HK-2 (cell line): ENCODE results near the gene ILKAP.
A peak's percentile ranks its signal among the peaks of the same experiment; 100 is the strongest.

Experiments used
- DNase-seq: peaks from one replicate; pipeline ENCODE4 v3.0.0-alpha.2; 2018; ENCODE audit not compliant: unreplicated experiment

Gene ILKAP

DNA sequence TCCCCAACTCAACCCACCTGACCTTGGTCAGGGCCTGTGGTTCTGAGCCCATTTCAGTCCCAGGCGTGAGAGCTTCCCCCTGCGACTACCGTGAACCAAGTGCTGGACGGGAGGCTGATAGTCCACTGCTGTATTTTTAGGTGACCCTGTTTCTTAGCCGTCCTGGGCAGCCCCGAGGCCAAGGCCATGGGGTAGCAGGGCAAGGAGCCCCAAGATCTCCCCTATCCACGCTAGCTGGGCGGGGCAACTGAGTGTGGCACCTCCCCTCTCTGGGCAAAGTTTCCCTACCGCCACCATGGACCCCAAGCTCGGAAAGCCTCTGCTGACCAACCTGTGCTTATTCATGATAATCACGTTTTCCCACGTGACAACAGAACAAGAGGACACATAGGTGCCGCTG is 65.6 kb downstream of the ILKAP start:
- DNase-seq, result no peak

DNA sequence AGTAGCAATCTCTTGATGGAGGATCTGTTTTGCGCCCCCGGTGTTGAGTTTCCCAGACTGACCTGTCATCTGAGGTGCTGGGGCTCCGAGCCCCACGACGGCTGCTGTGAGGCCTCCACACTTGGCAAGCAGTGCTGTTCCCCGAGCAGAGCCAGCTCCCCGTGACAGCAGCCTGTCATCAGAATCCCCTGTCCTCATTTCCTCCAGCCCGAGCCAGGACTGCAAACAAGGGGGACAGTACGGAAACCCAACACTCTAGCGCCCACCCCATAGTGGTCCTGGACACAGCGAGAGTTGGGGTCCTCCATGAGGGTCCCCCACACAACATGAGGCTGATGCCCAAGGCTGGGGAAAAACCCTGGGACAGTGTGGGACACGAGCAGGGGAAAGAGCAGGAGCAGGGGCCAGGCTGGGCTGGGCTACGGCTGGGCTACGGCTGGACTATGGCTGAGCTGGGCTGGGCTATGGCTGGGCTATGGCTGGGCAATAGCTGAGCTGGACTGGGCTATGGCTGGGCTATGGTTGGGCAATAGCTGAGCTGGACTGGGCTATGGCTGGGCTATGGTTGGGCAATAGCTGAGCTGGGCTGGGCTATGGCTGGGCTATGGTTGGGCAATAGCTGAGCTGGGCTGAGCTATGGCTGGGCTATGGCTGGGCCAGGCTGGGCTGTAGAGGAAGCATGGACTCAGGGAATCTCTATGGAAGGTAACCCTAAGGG is 66.5 kb downstream of the ILKAP start:
- peak; percentile 58 for DNase-seq

- DNase-seq, result no peak
Measured at GRCh38 chr2:238135601-238136150, 67.8 kb downstream of the ILKAP start.

DNA sequence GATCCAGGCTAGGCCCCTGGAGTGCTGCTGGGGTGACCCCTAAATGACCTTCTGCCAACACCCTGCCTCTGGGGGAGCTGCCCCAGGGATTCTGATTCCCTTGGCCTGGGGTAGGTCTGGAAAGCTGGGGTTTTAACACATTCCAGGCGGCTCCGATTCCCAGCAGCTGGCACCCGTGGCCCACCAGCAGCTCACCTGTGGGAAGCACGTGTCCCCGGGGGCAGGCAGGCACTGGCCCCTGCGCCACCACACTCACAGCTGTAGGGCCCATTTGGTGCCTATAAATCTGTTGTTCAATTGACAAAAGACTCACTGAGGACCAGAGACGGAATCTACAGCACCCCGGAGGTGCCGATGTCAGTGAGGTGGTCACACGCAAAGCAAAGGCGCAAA is 69.1 kb downstream of the ILKAP start:
- no peak for DNase-seq

GRCh38 chr2:238133499-238134392 is 69.7 kb downstream of the ILKAP start:
- no peak for DNase-seq

DNA sequence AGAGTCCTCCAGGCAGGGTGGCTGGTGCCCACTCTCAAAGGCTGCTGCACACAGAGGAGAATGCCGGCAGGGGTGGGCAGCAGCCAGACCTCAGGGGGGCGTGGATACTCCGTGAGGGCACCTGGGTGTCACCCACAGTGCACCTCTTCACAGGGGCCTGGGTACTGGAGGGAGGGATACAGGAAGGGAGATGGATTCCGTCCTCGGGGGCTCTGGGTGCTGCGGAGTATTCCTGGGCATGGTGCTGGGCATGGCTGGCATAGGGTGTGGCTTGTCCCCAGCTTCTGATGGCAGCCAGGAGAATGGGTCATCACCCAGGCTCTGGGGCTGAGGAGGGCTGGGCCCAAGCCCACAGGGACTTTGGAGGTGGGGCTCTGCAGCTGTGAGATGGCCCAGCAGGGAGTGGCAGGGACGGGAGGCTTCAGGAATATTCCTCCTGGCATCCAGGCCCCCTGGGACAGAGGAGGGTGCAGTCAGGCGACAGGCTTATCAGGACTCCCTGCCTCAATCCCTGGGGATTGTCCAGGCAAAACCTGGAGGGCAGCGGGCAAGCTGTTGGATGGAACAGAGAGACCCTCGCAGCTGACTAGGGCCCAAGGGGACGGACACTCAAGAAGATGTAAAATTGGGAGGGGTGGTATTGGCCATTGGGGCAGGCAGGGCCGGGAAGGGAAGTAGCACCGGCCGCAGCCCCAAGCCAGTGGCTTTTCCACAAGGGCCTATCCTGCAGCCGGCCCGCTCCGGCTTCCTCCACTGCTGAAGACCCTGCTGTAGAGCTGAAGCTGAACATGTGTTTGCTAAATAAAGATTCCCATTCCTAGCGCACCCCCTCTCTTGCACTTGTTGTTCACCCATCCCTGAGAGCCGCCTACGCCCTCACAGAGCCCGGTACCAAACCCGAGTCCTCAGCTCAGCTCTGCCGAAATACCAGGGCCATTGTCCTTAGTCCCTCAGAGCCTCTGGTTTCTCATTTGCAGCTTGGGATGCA is 70.7 kb downstream of the ILKAP start:
- DNase-seq, result no peak

- no peak for DNase-seq
Measured at GRCh38 chr2:238131761-238132462, 71.6 kb downstream of the ILKAP start.

DNA sequence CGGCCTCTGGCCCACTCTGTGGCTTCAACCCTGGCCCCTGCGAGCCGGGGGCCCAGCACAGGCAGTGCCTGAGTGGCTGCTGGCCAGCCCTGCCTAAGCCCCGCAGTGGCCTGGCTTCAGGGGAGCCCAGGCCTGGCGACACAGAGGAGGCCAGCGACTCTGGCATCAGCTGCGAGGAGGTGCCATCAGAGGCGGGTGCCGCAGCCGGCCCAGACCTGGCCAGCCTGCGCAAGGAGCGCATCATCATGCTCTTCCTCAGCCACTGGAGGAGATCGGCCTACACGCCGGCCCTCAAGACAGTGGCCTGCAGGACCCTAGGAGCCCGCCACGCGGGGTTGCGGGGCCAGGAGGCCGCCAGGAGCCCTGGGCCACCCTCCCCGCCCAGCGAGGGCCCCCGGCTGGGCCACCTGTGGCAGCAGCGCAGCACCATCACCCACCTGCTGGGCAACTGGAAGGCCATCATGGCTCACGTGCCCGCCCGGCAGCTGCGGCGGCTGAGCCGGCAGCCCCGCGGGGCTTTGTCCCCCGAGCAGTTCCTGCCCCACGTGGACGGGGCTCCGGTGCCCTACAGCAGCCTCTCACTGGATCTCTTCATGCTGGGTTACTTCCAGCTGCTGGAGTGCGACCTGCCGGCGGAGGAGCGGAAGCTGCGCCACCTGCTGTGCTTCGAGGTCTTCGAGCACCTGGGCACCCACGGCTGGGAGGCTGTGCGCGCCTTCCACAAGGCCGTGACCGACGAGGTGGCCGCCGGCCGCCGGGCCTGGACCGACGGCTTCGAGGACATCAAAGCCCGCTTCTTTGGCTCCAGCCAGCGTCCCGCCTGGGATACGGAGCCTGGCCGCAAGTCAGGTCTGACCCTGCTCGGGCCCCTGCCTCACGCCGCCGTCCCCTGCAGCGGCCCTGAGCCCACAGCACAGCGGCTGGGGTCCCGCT is 72.5 kb downstream of the ILKAP start:
- no peak for DNase-seq

GRCh38 chr2:238130111-238130695 is 73.3 kb downstream of the ILKAP start:
- DNase-seq, result no peak

DNA sequence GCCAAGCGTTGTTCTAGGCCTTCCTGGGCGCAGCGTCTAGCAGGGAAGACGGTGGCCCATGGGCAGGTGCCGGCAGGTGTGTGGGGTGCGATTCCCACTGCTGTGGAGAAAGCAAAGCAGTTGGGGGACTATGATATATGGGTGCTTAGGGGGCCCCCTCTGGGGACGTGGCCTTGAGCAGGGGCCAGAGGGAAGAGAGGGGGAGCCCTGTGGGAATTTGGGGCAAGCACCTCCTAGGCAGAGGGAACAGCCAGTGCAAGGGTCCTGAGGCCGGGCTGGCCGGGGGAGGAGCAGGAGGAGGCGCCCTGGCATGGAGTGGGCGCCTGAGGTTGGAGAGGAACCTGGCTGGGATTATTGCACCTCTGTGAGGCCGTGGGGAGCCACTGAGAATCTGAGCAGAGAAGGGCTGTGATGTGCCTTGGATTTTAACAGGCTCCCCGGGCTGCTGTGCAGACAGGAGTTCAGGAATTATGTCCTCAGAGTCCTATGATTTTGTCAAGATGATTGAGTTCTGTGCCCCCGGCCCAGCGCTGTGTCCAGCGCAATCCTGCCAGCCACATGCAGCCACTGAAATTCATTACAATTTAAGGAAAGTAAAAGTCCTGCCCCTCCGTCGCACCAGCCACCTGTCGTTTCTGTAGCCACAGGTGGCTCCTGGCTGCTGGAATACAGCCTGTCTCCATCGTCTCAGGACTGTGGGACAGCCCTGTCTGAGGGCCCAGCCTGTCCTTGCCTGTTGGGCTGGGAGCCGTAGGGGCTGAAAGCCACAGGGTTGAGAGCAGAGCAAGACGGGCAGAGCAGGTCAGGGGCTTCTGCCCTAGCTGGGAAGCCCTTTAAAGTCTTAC is 74.1 kb downstream of the ILKAP start:
- no peak for DNase-seq

GRCh38 chr2:238128534-238129001 is 74.9 kb downstream of the ILKAP start:
- no peak for DNase-seq

- DNase-seq, result no peak
Measured at GRCh38 chr2:238128061-238128440, 75.4 kb downstream of the ILKAP start.

GRCh38 chr2:238127165-238128060 is 76.1 kb downstream of the ILKAP start:
- DNase-seq, result peak; percentile 60

GRCh38 chr2:238126775-238127164 is 76.7 kb downstream of the ILKAP start:
- DNase-seq, result no peak

DNA sequence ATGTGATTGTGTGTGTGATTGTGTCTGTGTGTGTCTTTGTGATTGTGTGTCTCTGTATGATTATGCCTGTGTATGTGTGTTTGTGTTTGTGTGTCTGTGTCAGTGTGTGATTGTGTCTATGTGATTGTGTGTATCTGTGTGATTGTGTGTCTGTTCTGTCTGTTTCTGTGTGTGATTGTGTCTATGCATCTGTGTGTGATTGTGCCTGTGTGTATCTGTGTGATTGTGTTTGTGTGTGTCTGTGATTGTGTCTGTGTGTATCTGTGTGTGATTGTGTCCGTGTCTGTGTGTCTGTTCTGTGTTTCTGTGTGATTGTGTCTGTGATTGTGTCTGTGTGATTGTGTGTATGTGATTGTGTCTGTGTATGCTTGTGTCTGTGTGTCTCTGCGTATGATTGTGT is 77.2 kb downstream of the ILKAP start:
- DNase-seq, result no peak

DNA sequence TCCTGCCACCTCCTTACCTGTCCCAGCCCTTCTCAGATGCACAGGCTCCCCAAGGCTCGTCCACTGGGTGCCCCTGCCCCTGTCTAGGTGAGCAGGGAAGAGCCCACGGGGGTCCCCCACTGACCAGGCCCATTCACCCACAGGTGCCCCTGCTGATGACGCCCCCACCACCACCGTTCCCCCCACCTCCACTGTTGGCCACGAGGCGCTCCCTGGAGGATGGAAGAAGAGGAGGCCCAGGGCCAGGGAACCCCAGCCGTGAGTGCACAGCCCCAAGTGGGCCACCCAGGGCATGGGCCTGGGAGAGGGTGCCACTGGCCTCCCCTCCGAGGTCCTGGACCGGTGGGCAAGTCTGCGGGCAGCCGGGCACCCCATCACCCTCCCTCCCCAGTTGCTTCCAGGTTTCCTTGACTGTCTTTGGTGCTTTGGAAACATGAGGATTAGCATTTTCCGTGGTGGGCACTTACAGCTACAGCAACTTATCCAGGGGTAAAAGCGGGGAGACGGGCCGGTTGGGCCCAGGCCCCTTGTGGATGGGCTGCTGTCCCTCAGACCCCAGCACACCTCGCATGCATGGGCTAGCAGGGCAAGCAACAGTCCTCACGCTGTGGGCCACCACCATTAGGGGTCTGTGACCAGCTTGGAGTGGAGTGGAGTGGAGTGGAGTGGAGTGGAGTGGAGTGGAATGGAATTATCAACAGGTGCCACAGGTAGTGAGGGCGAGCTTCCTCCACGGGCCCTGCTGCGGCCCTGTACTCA is 78.2 kb downstream of the ILKAP start:
- no peak for DNase-seq
